Neuron (in vitro differentiated cells): ENCODE measurements around the gene PCDHA10.
"Not testable (repeated sequence)": the region's sequence is repeated elsewhere in the genome, so short reads cannot be mapped to it uniquely, and the experiment has no call there.

Experiments
- H2AFZ ChIP-seq: one replicate; pipeline ENCODE4 v1.6.1; 2013; ENCODE audit warnings: low read depth, mild to moderate bottlenecking, inconsistent platforms, low read length, moderate library complexity
- H3K27me3 ChIP-seq: one replicate; pipeline ENCODE4 v1.6.1; 2013; ENCODE audit warnings: low read length; ENCODE audit not compliant: insufficient read depth
- H3K36me3 ChIP-seq: one replicate; pipeline ENCODE4 v1.6.1; 2013; ENCODE audit warnings: low read length; ENCODE audit not compliant: insufficient read depth
- H3K4me1 ChIP-seq: one replicate; pipeline ENCODE4 v1.6.1; 2013; ENCODE audit warnings: low read length; ENCODE audit not compliant: insufficient read depth
- H3K4me3 ChIP-seq: 2 replicates; pipeline ENCODE4 v1.5.1; 2013; ENCODE audit warnings: mild to moderate bottlenecking, low read length, moderate library complexity
- H3K9me3 ChIP-seq: one replicate; pipeline ENCODE4 v1.6.1; 2013; ENCODE audit warnings: low read length

The PCDHA10 gene

GRCh38 chr5:140829511-140830501 is 25.9 kb upstream of the PCDHA10 start:
- not testable (repeated sequence) for H2AFZ ChIP-seq, H3K4me1 ChIP-seq, H3K27me3 ChIP-seq, H3K4me3 ChIP-seq
- Histone ChIP-seq H3K9me3 (peaks cover 38% of the 10 kb centered on the region), H3K36me3 (peaks cover 32% of the 10 kb centered on the region)

DNA sequence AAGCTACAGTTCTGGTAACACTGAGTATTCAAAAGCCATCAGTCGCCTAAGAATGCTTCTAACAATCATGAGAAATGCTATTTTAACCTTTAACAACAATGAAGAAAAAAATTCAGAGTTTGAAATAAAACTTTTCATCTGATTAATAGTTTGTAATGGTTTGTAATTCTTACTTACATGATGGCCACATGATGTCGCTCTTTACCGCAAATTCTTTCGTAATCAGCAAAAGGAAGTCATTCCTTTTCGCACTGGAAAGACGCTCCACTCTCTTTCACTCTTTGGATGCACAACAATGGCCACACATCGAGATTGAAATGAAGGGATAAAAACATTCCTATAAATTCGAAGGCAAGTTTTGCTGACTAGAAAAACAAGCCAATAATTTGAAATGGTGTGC is 21.7 kb upstream of the PCDHA10 start, which contains the start of gene PCDHA7:
Gene PCDHA7 (plus strand): TSS at position 277 of the 400 bp plus-strand sequence. CDS start 115 bp downstream, at position 392.
- Histone ChIP-seq H3K36me3 (peaks cover 52% of the 10 kb centered on the region), H3K4me3 (no peak within 1 kb of the TSS), H2AFZ (no peak within 1 kb of the TSS), H3K4me1 (peaks cover 4% of the 10 kb centered on the region), H3K27me3 (no peaks in the 10 kb centered on the region), H3K9me3 (peaks cover 60% of the 10 kb centered on the region)

DNA sequence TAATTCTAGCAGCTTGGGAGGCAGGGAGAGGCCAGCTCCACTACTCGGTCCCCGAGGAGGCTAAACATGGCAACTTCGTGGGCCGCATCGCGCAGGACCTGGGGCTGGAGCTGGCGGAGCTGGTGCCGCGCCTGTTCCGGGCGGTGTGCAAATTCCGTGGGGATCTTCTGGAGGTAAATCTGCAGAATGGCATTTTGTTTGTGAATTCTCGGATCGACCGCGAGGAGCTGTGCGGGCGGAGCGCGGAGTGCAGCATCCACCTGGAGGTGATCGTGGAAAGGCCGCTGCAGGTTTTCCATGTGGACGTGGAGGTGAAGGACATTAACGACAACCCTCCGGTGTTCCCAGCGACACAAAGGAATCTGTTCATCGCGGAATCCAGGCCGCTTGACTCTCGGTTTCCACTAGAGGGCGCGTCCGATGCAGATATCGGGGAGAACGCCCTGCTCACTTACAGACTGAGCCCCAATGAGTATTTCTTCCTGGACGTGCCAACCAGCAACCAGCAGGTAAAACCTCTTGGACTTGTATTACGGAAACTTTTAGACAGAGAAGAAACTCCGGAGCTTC is 21.2 kb upstream of the PCDHA10 start:
- H2AFZ ChIP-seq, H3K4me1 ChIP-seq, H3K4me3 ChIP-seq, H3K27me3 ChIP-seq: not testable (repeated sequence)
- Histone ChIP-seq H3K36me3 (peaks cover 52% of the 10 kb centered on the region), H3K9me3 (peaks cover 56% of the 10 kb centered on the region)

- peaks cover 41% of the 10 kb centered on the region for H3K36me3 ChIP-seq
- no peak overlapping the region for H3K4me3 ChIP-seq
- H2AFZ ChIP-seq = no peak overlapping the region
- no peaks in the 10 kb centered on the region for H3K27me3 ChIP-seq
- H3K4me1 ChIP-seq = peaks cover 4% of the 10 kb centered on the region
- peaks cover 50% of the 10 kb centered on the region for H3K9me3 ChIP-seq
Observed at GRCh38 chr5:140835622-140836510, 19.8 kb upstream of the PCDHA10 start.

GRCh38 chr5:140840978-140841962 is 14.4 kb upstream of the PCDHA10 start, which contains the start of gene PCDHA8:
Gene PCDHA8 (plus strand): TSS chr5:140841187. CDS start chr5:140841322, 135 bp downstream.
- Histone ChIP-seq H3K36me3 (peaks cover 29% of the 10 kb centered on the region), H3K4me1 (no peaks in the 10 kb centered on the region), H3K27me3 (no peaks in the 10 kb centered on the region), H3K4me3 (peak within 1 kb of the TSS; percentile 39), H2AFZ (no peak within 1 kb of the TSS), H3K9me3 (peaks cover 36% of the 10 kb centered on the region)

DNA sequence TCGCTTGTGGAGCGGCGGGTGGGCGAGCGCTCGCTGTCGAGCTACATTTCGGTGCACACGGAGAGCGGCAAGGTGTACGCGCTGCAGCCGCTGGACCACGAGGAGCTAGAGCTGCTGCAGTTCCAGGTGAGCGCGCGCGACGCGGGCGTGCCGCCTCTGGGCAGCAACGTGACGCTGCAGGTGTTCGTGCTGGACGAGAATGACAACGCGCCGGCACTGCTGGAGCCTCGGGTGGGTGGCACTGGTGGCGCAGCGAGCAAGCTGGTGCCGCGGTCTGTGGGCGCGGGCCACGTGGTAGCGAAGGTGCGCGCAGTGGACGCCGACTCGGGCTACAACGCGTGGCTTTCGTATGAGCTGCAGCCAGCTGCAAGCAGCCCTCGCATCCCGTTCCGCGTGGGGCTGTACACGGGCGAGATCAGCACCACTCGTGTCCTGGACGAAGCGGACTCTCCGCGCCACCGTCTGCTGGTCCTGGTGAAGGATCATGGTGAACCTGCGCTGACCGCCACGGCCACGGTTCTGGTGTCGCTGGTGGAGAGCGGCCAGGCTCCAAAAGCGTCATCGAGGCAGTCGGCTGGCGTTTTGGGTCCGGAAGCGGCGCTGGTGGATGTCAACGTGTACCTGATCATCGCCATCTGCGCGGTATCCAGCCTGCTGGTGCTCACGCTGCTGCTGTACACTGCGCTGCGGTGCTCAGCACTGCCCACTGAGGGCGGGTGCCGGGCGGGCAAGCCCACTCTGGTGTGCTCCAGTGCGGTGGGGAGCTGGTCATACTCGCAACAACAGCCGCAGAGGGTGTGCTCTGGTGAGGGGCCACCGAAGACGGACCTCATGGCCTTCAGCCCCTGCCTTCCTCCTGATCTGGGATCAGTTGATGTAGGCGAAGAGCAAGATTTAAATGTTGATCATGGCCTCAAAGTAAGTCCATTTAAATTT is 12.6 kb upstream of the PCDHA10 start:
- Histone ChIP-seq H2AFZ (no peak overlapping the region), H3K36me3 (peaks cover 22% of the 10 kb centered on the region), H3K4me3 (no peak overlapping the region), H3K4me1 (no peaks in the 10 kb centered on the region), H3K27me3 (no peaks in the 10 kb centered on the region), H3K9me3 (peaks cover 29% of the 10 kb centered on the region)

DNA sequence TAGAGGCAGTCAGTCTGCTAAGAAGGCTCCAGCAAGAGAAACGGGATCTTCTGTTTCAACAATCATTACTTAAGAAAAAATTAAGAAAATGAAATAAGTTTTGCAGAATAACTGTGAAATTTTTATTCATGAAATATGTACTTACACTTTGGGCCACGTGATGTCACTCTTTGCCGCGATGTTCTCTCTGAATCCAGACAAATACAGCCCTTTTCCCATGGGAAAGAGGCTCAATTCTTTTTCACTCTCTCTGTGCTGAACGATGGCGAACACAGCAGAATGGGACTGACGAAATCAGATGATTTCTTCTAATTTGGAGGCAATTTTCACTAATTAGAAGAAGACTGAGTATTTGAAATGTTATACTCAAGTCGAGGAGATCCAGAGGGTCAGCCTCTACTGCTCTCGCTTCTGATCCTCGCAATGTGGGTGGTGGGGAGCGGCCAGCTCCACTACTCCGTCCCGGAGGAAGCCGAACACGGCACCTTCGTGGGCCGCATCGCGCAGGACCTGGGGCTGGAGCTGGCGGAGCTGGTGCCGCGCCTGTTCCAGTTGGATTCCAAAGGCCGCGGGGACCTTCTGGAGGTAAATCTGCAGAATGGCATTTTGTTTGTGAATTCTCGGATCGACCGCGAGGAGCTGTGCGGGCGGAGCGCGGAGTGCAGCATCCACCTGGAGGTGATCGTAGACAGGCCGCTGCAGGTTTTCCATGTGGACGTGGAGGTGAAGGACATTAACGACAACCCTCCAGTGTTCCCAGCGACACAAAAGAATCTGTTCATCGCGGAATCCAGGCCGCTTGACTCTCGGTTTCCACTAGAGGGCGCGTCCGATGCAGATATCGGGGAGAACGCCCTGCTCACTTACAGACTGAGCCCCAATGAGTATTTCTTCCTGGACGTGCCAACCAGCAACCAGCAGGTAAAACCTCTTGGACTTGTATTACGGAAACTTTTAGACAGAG is 7.3 kb upstream of the PCDHA10 start, which contains the start of gene PCDHA9:
Gene PCDHA9 (plus strand): TSS at position 244 of the 964 bp plus-strand sequence. CDS start 114 bp downstream, at position 358.
- not testable (repeated sequence) for H3K4me3 ChIP-seq, H3K27me3 ChIP-seq, H3K36me3 ChIP-seq, H2AFZ ChIP-seq, H3K4me1 ChIP-seq
- peaks cover 18% of the 10 kb centered on the region for H3K9me3 ChIP-seq

- peaks cover 17% of the 10 kb centered on the region for H3K9me3 ChIP-seq
- H3K27me3 ChIP-seq, H3K4me3 ChIP-seq, H3K36me3 ChIP-seq, H3K4me1 ChIP-seq, H2AFZ ChIP-seq: not testable (repeated sequence)
Observed at GRCh38 chr5:140849831-140850634, 5.7 kb upstream of the PCDHA10 start.

GRCh38 chr5:140857177-140857986 is 1.7 kb downstream of the PCDHA10 start:
- H3K4me1 ChIP-seq = no peaks in the 10 kb centered on the region
- peaks cover 46% of the 10 kb centered on the region for H3K9me3 ChIP-seq
- no peak overlapping the region for H2AFZ ChIP-seq
- no peak overlapping the region for H3K4me3 ChIP-seq
- H3K36me3 ChIP-seq = peaks cover 38% of the 10 kb centered on the region
- H3K27me3 ChIP-seq = no peaks in the 10 kb centered on the region
